Retinal pigment epithelial cell (primary cell): Measurements from ENCODE around the gene PSMA7.

Source experiments
- DNase-seq: peaks from one replicate; pipeline ENCODE4 v3.0.0-alpha.2; 2010; ENCODE audit warnings: low read depth
- H3K4me3 ChIP-seq: 2 replicates; pipeline ENCODE4 v1.5.1; 2011; ENCODE audit warnings: mild to moderate bottlenecking, low read length, control low read depth, moderate library complexity
- TF ChIP-seq, protein P1 (sequence below): conservative IDR thresholded peaks from 2 replicates; pipeline ENCODE4 v1.5.1; 2011; ENCODE audit warnings: low read depth, low read length, control low read depth, inconsistent platforms

PSMA7 gene

DNA sequence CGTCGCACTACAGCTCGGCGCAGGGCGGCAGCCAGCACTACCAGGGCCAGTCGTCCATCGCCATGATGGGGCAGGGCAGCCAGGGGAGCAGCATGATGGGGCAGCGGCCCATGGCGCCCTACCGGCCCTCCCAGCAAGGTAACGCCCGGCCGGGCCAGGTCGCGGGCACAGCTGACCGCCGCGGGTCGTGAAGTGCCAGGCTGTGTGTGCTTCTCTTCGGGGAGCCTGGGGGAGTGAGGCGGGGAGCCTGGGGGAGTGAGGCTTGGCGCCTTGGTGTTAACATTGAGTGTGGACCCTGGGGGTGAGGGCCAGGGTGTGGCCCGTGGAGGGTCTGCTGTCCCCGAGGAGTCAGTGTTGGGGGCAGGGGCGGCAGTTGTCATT is 20.3 kb upstream of the PSMA7 start:
- TF ChIP-seq, protein P1, sequence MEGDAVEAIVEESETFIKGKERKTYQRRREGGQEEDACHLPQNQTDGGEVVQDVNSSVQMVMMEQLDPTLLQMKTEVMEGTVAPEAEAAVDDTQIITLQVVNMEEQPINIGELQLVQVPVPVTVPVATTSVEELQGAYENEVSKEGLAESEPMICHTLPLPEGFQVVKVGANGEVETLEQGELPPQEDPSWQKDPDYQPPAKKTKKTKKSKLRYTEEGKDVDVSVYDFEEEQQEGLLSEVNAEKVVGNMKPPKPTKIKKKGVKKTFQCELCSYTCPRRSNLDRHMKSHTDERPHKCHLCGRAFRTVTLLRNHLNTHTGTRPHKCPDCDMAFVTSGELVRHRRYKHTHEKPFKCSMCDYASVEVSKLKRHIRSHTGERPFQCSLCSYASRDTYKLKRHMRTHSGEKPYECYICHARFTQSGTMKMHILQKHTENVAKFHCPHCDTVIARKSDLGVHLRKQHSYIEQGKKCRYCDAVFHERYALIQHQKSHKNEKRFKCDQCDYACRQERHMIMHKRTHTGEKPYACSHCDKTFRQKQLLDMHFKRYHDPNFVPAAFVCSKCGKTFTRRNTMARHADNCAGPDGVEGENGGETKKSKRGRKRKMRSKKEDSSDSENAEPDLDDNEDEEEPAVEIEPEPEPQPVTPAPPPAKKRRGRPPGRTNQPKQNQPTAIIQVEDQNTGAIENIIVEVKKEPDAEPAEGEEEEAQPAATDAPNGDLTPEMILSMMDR: no peak
- H3K4me3 ChIP-seq: no peak overlapping the region
- DNase-seq: no peak

DNA sequence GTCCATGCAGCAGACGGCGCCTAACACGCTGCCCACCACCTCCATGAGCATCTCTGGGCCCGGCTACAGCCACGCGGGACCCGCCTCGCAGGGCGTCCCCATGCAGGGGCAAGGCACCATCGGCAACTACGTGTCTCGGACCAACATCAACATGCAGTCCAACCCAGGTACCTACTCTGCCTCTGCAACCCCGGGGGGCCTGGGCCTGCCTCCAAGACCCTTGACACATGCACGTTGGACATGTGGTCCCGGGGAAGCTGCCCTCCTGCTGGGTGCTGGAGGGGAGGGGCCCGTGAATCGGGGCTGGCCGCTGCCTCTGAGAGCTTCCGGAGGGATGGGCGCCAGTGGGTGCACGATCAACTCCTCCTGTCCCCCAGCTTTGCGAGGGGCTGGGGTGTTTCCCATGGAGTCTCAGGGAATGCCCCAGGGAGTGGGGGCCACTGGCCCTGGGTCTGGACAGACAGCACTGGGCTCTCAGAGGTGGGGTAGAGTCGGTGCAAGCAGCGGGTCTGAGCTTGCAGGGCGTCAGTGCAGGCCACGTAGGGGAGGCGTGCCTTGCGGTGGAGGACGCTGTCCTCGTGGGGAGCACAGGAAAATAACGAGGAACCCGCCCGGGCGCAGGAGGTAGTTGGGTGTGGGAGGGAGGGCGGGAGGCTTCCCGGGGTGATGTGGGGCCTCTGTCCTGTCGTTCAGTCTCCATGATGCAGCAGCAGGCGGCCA is 19.7 kb upstream of the PSMA7 start:
- TF ChIP-seq, protein P1: no peak
- H3K4me3 ChIP-seq: no peak overlapping the region
- no peak for DNase-seq

DNA sequence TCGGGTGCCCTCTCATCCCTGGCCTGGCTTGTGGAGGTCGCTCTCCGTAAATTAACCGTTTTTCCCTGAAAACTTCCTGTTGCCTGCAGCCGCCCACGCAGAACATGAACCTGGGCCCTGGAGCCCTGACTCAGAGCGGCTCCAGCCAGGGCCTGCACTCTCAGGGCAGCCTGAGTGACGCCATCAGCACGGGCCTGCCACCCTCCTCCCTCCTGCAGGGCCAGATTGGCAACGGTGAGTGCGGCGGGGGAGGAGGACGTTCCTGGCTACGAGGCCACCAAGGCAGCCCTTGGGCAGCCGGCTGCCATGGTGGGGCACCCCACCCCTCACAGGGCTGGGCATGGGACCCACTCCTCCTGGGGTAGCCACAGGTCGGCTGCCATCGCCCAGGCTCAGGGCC is 18.2 kb upstream of the PSMA7 start:
- TF ChIP-seq, protein P1: no peak
- DNase-seq: no peak
- H3K4me3 ChIP-seq: no peak overlapping the region

DNA sequence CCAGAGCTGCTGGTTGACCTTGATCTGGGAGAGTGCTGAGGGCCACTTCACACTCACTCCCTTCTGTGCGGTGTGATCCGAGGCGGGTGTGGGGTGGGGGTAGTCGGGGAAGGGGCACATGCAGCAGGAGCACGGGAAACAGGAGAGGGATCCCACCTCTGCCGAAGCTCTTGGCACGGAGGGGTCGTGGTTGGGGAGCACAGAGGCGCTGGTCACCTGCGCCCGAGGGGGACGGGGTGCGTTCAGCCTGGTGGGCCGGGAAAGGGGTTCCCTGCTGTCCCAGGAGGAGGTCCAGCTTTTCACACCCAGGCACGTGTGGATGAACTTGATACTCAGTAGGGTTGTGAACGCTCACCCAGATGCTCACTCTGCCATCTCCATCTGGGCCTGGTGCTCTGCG is 17.7 kb upstream of the PSMA7 start:
- TF ChIP-seq, protein P1: no peak
- DNase-seq: no peak
- H3K4me3 ChIP-seq: no peak overlapping the region

DNA sequence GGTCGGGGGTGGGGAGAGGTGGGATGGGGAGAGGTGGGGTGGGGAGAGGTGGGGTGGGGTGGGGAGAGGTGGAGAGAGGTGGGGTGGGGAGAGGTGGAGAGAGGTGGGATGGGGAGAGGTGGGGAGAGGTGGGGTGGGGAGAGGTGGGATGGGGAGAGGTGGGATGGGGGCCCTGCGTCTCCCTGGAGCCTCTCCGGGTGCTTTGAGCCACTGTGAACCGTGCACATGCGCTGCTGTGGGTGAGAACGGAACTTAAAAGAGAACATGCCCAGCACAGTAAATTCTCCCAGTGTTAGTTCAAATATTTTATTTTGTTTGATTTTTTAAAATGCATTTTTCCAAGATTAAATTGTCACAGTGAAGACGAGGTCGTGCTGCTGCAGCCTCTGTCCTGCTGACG is 17.1 kb upstream of the PSMA7 start:
- H3K4me3 ChIP-seq: no peak overlapping the region
- DNase-seq: no peak
- TF ChIP-seq, protein P1: no peak

DNA sequence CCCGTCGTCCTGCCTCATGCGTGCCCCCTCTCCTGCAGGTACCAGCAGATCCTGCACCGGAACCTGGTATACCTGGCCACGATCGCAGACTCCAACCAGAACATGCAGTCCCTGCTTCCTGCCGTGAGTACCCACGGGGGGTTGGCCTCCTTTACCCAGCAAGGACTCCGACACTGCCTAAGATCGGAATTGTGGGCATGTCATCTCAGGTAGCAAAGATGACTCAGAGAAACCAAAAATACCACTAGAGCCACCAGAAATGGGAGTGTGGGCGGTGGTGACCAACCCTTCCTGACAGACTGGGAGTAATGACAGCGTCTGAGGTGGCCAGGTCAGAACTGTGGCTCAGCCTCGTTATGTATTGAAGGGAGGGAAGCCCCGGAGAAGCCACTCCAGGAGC is 16.6 kb upstream of the PSMA7 start:
- DNase-seq: no peak
- H3K4me3 ChIP-seq: no peak overlapping the region
- TF ChIP-seq, protein P1: no peak

DNA sequence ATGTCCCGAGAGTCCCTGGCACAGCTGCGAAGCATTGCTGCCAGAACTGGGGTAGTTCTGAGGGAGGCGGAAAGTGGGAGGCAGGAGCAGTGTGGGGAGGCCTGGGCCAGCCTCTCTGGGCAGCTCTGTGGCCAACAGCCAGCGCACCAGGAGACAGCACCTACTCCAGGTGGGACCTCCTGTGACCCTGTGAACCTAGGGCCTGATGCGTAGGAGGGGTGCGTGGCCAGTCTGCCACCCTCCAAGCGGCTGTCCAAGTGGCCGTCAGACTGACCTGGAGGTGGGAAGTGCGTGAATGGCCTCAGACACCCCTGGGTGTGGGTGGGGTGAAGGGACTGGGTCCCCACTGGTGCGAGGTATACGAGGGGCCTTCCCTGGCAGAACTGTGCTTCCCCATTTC is 15.9 kb upstream of the PSMA7 start:
- no peak for DNase-seq
- no peak overlapping the region for H3K4me3 ChIP-seq
- TF ChIP-seq, protein P1: no peak
